HepG2 (cell line): ENCODE results near the gene MYO1C. TPM values are rescaled to one million over a fixed set of nuclear protein-coding genes. Genes with fewer than 3 reads are reported as not detected.

Experiments used
- ATAC-seq: fragments of 200-7000 bp; cut with Tn5 transposase; 3 replicates; pipeline ENCODE4 v1.9.1; 2020; ENCODE audit warnings: mild to moderate bottlenecking, moderate library complexity
- BruUV-seq: library from RNA; stranded (reverse); fragments of 400-500 nt; replicated peaks from 2 replicates; lab custom pipeline; 2021; lab: Mats Ljungman, UMichigan
- CTCF ChIA-PET: fragments of 300-600 bp; formaldehyde crosslinking; extraction: SDS; loops from one replicate; lab custom pipeline; 2021; ENCODE audit warnings: low total read pairs, inconsistent platforms, low intra/inter-chr PET ratio; lab: Yijun Ruan, JAX
- POLR2A ChIA-PET: fragments of 350-600 bp; sonication (Branson Sonifier 250); formaldehyde crosslinking; loops from one replicate; lab custom pipeline; 2020; ENCODE audit warnings: antibody characterized with exemption, inconsistent platforms; lab: Yijun Ruan, JAX
- DNase-seq: peaks from one replicate; pipeline ENCODE4 v3.0.0-alpha.2; 2015; ENCODE audit warnings: low spot score
- FAIRE-seq: peaks from 3 replicates; lab custom pipeline; 2011; peaks lifted over from hg19 to GRCh38; lab: Jason Lieb, UNC
- H2AFZ ChIP-seq: one replicate; pipeline ENCODE4 v1.6.1; 2011; ENCODE audit warnings: low read length, inconsistent platforms
- H3K27ac ChIP-seq: fragments of 300-600 bp; 3 replicates; pipeline ENCODE4 v1.8.0; 2011; ENCODE audit warnings: mixed run types, mild to moderate bottlenecking, mixed read lengths, low read length, inconsistent platforms; ENCODE audit not compliant: insufficient read depth; ENCODE audit errors: extremely low read length
- H3K27me3 ChIP-seq, 2 experiments: fragments of 200-600 bp in 1 of 2; 2 replicates in 1 of 2; 3 replicates in 1 of 2; pipeline versions ENCODE4 v1.6.0 to v1.8.0; 2011; ENCODE audit warnings: low read length in 2 of 2, mild to moderate bottlenecking in 2 of 2, moderate library complexity in 2 of 2, inconsistent platforms in 1 of 2; ENCODE audit not compliant: insufficient read depth in 2 of 2, control insufficient read depth in 1 of 2
- H3K36me3 ChIP-seq, 2 experiments: fragments of 200-600 bp in 1 of 2; replicated peaks in 1 of 2; 2 replicates in 1 of 2; 3 replicates in 1 of 2; pipeline versions ENCODE4 v1.5.1 to v1.8.0; 2011; ENCODE audit warnings: low read length in 2 of 2, inconsistent platforms in 1 of 2; ENCODE audit not compliant: insufficient read depth in 2 of 2, control insufficient read depth in 1 of 2
- H3K4me1 ChIP-seq: 2 replicates; pipeline ENCODE4 v1.5.1; 2012; ENCODE audit warnings: low read length, inconsistent platforms; ENCODE audit not compliant: insufficient read depth
- H3K4me2 ChIP-seq: 2 replicates; pipeline ENCODE4 v1.6.0; 2011; ENCODE audit warnings: low read depth, low read length, inconsistent platforms
- H3K4me3 ChIP-seq, 3 experiments: fragments of 200-600 bp in 1 of 3; sonication (generic), shearing (Covaris generic) in 1 of 3; replicated peaks in 1 of 3; 2 replicates each; pipeline ENCODE4 v1.5.1; 2011 to 2016; ENCODE audit warnings: low read length in 3 of 3, inconsistent platforms in 2 of 3, low read depth in 2 of 3, mild to moderate bottlenecking in 2 of 3, control low read depth in 1 of 3, mixed read lengths in 1 of 3; ENCODE audit not compliant: insufficient read depth in 1 of 3
- H3K79me2 ChIP-seq: one replicate; pipeline ENCODE4 v1.6.1; 2011; ENCODE audit warnings: low read length, inconsistent platforms; ENCODE audit not compliant: insufficient read depth
- H3K9ac ChIP-seq: 2 replicates; pipeline ENCODE4 v1.6.0; 2011; ENCODE audit warnings: mild to moderate bottlenecking, low read depth, low read length, inconsistent platforms; ENCODE audit not compliant: insufficient read depth
- H3K9me3 ChIP-seq: 2 replicates; pipeline ENCODE4 v1.5.1; 2012; ENCODE audit warnings: mild to moderate bottlenecking, low read length
- H4K20me1 ChIP-seq: 2 replicates; pipeline ENCODE4 v1.6.0; 2011; ENCODE audit warnings: inconsistent platforms, mild to moderate bottlenecking, low read length, moderate library complexity; ENCODE audit not compliant: insufficient read depth
- ATF7 ChIP-seq, 2 experiments: fragments of 450-650 bp in 1 of 2; sonication (generic) in 1 of 2; formaldehyde crosslinking in 1 of 2; IDR thresholded peaks; 2 replicates each; pipeline versions ENCODE4 v1.4.0 to v1.6.1; 2016 to 2020; ENCODE audit warnings: antibody characterized with exemption in 1 of 2, mild to moderate bottlenecking in 1 of 2, missing genetic modification reagents in 1 of 2
- CERS6 ChIP-seq: sonication (generic); formaldehyde crosslinking; IDR thresholded peaks from 2 replicates; pipeline ENCODE4 v1.5.0; 2020; ENCODE audit warnings: missing genetic modification reagents
- LRRFIP1 ChIP-seq: sonication (generic); formaldehyde crosslinking; conservative IDR thresholded peaks from 2 replicates; pipeline ENCODE4 v1.4.0; 2020; ENCODE audit warnings: missing genetic modification reagents
- MIER3 ChIP-seq: IDR thresholded peaks from 2 replicates; pipeline ENCODE4 v1.6.1; 2016; ENCODE audit warnings: missing compliant biosample characterization, borderline replicate concordance
- RBAK ChIP-seq: sonication (generic); formaldehyde crosslinking; IDR thresholded peaks from 2 replicates; pipeline ENCODE4 v1.5.1; 2020; ENCODE audit warnings: mild to moderate bottlenecking, missing genetic modification reagents
- SATB2 ChIP-seq: sonication (generic); formaldehyde crosslinking; IDR thresholded peaks from 2 replicates; pipeline ENCODE4 v1.5.0; 2020; ENCODE audit warnings: missing genetic modification reagents
- THYN1 ChIP-seq: sonication (generic); formaldehyde crosslinking; IDR thresholded peaks from 2 replicates; pipeline ENCODE4 v1.8.1; 2023; ENCODE audit warnings: low read depth, mild to moderate bottlenecking, moderate library complexity, missing genetic modification reagents, borderline replicate concordance
- UBTF ChIP-seq: sonication (generic); formaldehyde crosslinking; IDR thresholded peaks from 2 replicates; pipeline ENCODE4 v1.4.0; 2020; ENCODE audit warnings: mild to moderate bottlenecking, missing genetic modification reagents
- ZNF772 ChIP-seq: sonication (generic); formaldehyde crosslinking; IDR thresholded peaks from 2 replicates; pipeline ENCODE4 v1.5.0; 2020; ENCODE audit warnings: mild to moderate bottlenecking, missing genetic modification reagents
- WGBS: methylation state at CpG from one replicate; pipeline ENCODE4 v1.1.6; 2017; ENCODE audit warnings: low lambda C conversion rate; 5-methylcytosine and 5-hydroxymethylcytosine counted together
- in situ Hi-C: cut with HindIII; loops from 2 replicates; pipeline ENCODE4 v1.10.0; 2017; ENCODE audit warnings: low pct_unique_long_range_greater_than_20kb; ENCODE audit not compliant: extremely low pct_ligation_motif_present
- intact Hi-C: fragments of 100-400 bp; cut with micrococcal nuclease; formaldehyde crosslinking; loops from one replicate; pipeline ENCODE4 v1.10.0; 2022; ENCODE audit not compliant: unreplicated experiment
- polyA plus RNA-seq, 8 experiments: library from polyadenylated mRNA; depleted of rRNA in 3 of 8; stranded (reverse) in 7 of 8; unstranded in 1 of 8; fragments of >200 nt; fragmentation: Illumina TruSeq in 4 of 8; extraction: Trizol in 4 of 8; gene quantifications; 2 replicates each; pipeline versions ENCODE4 v1.2.1 to v1.2.3, GENCODE V29; 2011 to 2016; ENCODE audit warnings: low read depth in 4 of 8, missing spikeins in 1 of 8, mixed read lengths in 1 of 8; ENCODE audit not compliant: insufficient read depth in 1 of 8
- total RNA-seq, 5 experiments: library from RNA; depleted of rRNA; stranded (reverse); fragments of >200 nt; fragmentation: Illumina TruSeq; extraction: Trizol; gene quantifications; 2 replicates each; pipeline ENCODE4 v1.2.3, GENCODE V29; 2016; ENCODE audit warnings: low read depth in 1 of 5

Gene MYO1C
- total and polyA plus RNA-seq, 2 of the 13 experiments (the other 11 are each of a cell fraction or from before 2014, with no cell fraction given): 22.7 to 40.8 TPM

GRCh38 chr17:1533661-1534325 lies 41.3 kb upstream of the MYO1C start:
- in situ Hi-C loops: no loop called here
- FAIRE-seq: no peak

More at GRCh38 chr17:1533661-1534325, 41.3 kb upstream of the MYO1C start:
- Histone ChIP-seq H3K36me3 (peaks cover 10 to 53% of the 10 kb centered on the region in 2 experiments), H3K9ac (no peak overlapping the region), H3K27me3 (no peaks in the 10 kb centered on the region), H3K79me2 (no peaks in the 10 kb centered on the region), H3K27ac (no peak overlapping the region), H4K20me1 (no peaks in the 10 kb centered on the region), H3K4me3 (no peak overlapping the region), H3K4me1 (no peaks in the 10 kb centered on the region), H2AFZ (no peak overlapping the region), H3K4me2 (no peak overlapping the region), H3K9me3 (no peaks in the 10 kb centered on the region)
- intact Hi-C loops: no loop called here
- WGBS: 98% methylated on average over 24 of the region's 24 CpGs
- CTCF ChIA-PET: interaction anchor here (1.1 kb wide), 1 partner anchor 169 kb away, joined by 3 read pairs; no protein-coding TSS in a partner anchor
- no TSS peak for BruUV-seq
- ATAC-seq (no peak), DNase-seq (no peak)
- POLR2A ChIA-PET: no interaction called here
- TF ChIP-seq ZNF772 (CRISPR knock-in tag): no peak
- no peak for TF ChIP-seq SATB2 (CRISPR knock-in tag)
- no peak for TF ChIP-seq RBAK (CRISPR knock-in tag)
- TF ChIP-seq UBTF (CRISPR knock-in tag): no peak
- TF ChIP-seq ATF7 (IDR thresholded peaks at IDR 0.05): no peak
- TF ChIP-seq ATF7 (CRISPR knock-in tag; IDR thresholded peaks at IDR 0.05): no peak
- TF ChIP-seq THYN1 (CRISPR knock-in tag): no peak
- no peak for TF ChIP-seq CERS6
- no peak for TF ChIP-seq LRRFIP1 (CRISPR knock-in tag)
- no peak for TF ChIP-seq MIER3 (CRISPR knock-in tag)
